HG03520 (cell line): ENCODE data around the gene POLR1A.

Experiments
- ATAC-seq: cut with Tn5 transposase; IDR thresholded peaks from one replicate; pipeline ENCODE4 v1.9.1; 2021; ENCODE audit warnings: mild to moderate bottlenecking, moderate library complexity; ENCODE audit not compliant: unreplicated experiment

POLR1A gene

GRCh38 chr2:86038291-86039081, 67.2 kb downstream of the POLR1A start:
- no peak for ATAC-seq

GRCh38 chr2:86037795-86038192, 67.9 kb downstream of the POLR1A start:
- no peak for ATAC-seq

- ATAC-seq, result no peak
Measured at GRCh38 chr2:86037141-86037794, 68.4 kb downstream of the POLR1A start.

GRCh38 chr2:86036669-86037138, 69.0 kb downstream of the POLR1A start:
- ATAC-seq, result no peak

- peak; percentile 68 for ATAC-seq
Measured at GRCh38 chr2:86035883-86036668, 69.6 kb downstream of the POLR1A start.

DNA sequence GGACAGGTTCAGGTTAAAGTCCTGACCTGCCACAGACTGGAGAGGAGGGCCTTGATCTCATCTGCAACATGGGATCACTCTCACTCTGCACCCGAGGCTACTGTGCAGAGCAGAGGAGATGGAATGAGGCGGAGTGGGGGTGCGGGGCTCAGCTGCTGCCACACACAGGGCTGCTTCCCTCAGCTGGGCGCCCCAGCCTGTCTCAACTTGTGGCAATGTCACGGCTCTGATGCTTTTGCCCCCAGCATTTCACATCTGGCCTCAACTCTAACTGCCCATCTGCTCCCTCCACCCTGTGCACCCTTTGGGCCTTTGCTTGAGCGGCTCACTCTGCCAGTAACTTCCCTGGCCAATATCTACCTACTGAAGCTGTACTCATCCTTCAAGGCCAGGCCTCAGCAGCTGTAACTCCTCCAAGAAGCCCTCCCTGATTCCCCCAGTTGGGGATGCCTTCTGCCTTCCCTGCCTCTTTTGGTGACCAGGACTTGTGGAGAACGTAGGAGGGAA, 70.3 kb downstream of the POLR1A start:
- no peak for ATAC-seq

- ATAC-seq, result no peak
Measured at GRCh38 chr2:86033751-86034692, 71.7 kb downstream of the POLR1A start.

GRCh38 chr2:86032861-86033595, 72.7 kb downstream of the POLR1A start:
- no peak for ATAC-seq

- ATAC-seq, result no peak
Measured at GRCh38 chr2:86031606-86032005, 74.1 kb downstream of the POLR1A start.

DNA sequence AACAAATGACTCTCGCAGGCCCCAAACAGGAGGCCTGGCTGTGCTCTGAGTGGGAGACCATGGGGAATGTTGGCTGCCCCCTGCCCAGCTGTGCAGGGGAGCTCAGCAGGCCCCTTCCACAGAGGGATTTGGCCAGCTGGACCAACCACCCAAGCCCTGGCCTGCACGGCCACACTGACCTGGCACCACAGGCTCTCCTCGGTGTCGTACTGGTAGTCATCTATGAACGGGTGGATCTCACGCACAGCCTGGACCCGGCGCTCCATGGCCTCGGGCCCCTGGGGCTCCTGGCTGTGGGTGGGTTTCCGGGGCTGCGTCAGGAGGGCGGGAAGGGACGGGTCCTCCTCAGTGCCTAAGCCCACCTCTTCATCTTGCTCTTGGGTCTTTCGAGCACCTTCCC, 74.5 kb downstream of the POLR1A start:
- ATAC-seq, result no peak

DNA sequence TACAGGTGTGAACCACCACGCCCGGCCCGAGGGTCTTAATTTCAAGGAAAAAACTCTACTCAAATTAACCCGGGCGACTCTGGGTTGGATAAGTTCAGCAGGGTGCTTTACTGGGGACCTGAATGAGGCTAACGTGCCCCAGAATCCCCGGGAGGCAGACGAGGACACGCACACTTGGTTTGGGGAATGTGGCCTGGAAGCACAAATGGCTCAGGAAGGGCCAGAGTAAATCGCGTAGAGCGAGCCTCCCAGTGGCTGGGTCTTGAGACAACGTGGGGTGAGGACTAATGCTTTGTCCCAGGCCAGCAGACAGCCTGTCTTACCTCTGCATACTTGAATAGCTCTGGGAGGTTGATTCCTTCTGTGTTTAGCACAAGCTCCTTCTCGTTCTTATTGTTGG, 75.8 kb downstream of the POLR1A start:
- no peak for ATAC-seq

- ATAC-seq, result no peak
Measured at GRCh38 chr2:86028766-86029381, 76.8 kb downstream of the POLR1A start.

DNA sequence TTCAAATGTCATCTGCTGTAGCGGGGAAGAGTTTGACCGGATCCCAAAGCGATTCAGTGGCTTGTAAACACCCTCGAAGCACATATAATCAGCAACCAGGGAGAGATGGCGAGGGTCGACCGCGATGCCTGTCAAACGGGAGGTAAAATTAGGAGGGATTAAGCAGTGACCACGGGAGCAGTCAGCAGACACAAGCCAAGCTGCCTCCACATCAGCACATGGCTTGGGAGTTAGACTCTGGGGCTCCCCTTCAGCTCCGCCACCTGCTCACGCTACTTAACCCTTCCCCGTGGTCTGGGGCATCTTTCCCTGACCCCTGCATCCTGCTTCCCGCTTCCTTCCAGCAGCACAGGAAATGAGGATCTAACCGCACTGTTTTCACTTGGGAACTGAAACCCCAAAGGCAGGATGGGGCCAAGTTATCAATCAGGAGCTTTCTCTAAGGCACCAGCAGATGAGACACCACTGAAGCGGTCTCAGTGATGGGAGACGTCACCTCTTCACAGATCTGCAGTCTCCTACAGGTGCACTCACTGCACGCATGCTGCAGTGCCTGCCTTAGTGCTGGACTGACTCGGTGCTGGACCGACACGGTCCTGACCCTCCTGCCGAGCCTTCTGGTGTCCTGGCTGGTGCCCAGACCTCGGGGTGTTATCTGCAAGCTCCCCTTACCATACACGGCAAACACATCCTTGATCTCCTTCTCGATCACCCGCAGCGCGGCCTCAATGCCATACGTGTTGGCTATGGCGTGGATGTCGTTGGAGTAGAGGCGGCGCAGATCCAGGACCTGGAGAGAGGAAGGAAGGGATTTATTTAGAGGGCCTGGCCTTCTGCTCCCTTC, 77.5 kb downstream of the POLR1A start:
- no peak for ATAC-seq

DNA sequence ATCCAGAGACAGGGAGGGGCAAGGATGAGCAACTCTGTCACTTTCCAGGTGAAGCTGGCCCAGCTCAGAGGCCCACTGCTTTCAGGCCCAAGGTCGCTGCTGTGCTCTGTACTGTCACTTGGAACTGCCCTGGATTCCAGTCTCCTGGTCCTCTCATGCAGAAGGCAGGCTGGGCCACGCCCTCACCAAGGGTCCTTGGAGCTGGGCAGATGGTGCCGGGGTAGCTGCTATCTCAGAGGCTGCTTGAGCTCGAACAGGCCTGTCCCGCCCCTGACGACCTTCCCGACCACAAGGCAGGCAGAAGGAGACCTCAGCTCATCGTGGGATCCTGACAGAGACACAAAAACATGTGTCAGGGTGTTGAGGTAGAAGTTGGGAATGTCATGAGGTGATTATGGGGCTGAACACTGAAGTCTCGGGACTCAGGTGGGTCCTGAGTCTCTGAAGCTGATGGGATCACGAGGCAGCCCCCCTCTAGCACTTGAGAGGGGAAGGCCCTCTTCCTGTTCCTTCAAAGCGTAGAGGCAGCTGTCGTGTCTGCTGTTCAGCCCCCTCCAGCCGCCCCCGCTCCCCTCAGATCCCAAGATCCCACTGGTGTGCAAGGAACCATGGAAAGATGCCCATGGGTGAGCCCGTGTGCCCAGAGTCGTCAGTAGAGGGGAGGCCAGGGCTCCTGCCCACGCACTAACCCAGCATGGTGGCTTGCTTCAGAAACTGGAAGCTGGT, 78.3 kb downstream of the POLR1A start:
- no peak for ATAC-seq

DNA sequence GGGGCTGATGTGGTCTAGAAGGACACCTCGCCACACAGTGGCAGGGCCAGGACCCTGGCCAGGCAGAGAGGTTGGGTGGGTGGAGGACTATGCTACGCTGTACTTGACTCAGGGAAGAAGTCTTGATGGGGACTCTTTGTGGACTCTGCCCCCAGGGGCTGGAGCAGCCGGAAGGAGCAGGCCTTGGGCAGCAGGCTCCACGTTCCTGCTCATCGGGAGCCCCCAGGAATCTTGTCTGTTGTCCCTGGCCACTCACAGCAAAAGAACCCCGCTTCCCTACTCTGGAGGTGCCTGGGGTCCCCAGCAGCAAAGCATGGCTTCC, 79.0 kb downstream of the POLR1A start:
- no peak for ATAC-seq

- ATAC-seq, result no peak
Measured at GRCh38 chr2:86025976-86026743, 79.5 kb downstream of the POLR1A start.

DNA sequence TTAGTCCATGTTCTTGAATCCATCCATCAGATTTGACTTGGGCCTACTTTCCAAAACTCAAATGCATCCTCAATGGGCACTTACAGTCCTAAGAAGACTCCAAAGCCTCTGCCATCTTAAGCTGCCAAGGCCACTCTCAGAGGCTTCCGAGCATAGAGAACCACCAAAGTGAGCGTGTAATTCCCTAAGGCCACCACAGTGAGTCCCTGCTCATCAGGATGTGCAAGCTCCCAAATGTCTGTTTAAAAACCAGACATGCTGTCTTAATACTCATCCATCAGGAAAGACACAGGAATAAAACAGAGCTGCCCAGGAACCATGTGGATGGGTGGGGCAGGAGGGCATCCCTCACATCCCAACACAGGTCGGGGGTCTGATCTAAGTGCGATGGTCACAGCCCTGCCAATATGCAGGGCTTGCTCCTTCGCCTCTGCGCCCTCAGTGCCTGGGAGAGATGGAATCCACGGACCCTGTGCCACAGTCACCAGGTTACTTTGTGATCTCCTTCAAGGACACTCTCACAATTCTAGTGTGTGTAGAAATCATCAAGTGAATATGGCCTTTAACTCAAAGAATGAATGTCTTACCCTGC, 80.4 kb downstream of the POLR1A start:
- no peak for ATAC-seq
